ENCODE measurements around the gene TTC16.
"Not testable (repeated sequence)": the region's sequence is repeated elsewhere in the genome, so short reads cannot be mapped to it uniquely, and the experiment has no call there.

TTC16 gene

DNA sequence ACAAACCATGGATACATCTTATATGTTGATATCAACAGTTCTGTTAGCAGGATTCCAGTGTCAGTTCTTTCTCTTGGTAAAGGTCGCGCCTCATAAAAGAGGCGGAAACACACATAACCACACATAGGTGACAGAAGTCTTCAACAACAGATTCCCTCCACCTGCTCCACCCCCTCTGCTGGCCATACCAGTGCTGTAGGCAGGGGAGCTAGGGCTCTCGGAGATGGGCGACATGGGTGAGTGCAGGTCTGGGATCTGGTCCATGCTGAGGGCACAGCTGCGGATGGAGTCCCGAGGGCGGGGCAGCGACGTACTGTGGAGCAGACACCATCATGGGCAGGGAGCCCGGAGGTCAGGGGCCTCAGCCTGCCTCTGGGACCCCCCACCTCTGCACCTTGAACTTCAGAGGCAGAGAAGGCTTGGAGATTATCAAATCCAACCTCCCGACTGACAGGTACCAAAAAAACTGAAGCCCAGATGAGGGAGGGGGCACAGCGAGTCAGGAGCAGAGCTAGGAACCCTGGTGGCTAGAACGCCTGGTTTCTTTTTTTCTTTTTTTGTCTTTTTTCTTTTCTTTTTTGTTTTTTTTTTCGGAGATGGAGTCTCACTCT is 31.2 kb downstream of the TTC16 start:
- H3K27ac ChIP-seq (ENCODE audit: low read depth, low read length), result no peak overlapping the region
- H3K4me3 ChIP-seq (ENCODE audit: low read depth, low read length), result no peak overlapping the region
- H3K9ac ChIP-seq (ENCODE audit: low read length), result no peak overlapping the region
- H3K4me1 ChIP-seq (ENCODE audit: control insufficient read depth, insufficient read depth, low read length), result no peaks in the 10 kb centered on the region
- H3K27me3 ChIP-seq (ENCODE audit: control insufficient read depth, insufficient read depth, low read length), result peaks cover 6% of the 10 kb centered on the region
- no peaks in the 10 kb centered on the region for H3K9me3 ChIP-seq (ENCODE audit: control insufficient read depth, insufficient read depth, low read depth, low read length)
- peaks cover 5% of the 10 kb centered on the region for H3K36me3 ChIP-seq (ENCODE audit: control insufficient read depth, insufficient read depth, low read length)

DNA sequence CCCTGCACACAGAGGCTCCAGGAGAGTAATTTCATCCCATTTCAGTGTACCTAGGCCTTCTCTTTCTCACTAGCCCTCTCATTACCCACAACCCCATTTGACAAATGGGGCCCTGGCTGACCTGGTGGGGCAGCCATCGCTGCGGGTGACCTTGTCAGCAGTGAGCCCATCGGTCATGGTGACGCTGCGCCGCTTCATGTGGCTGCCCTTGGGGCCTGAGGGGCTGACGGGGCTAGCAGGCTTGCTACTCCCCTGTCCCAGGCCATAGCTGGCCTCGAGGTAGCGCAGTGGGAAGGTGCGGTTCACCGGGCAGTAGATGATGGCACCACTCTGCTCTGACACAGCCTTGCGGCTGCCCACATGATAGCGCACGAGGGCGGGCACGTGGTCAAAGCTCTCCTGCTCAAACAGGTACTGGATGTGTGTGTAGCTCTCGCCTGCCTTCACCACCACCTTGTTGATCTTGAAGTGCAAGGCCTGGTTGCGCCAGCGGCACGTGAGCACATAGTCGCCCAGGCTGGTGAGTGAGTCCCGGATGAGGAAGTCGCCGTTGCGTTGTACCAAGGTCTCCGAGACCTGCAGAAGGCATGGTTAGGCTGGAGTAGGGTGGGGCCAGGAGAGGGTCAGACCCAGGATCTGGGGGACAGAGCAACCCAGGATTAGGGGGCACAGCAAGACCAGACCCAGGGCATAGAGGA is 33.4 kb downstream of the TTC16 start:
- H3K9me3 ChIP-seq (ENCODE audit: control insufficient read depth, insufficient read depth, low read depth, low read length), result no peaks in the 10 kb centered on the region
- no peak overlapping the region for H3K27ac ChIP-seq (ENCODE audit: low read depth, low read length)
- H3K4me1 ChIP-seq (ENCODE audit: control insufficient read depth, insufficient read depth, low read length), result no peaks in the 10 kb centered on the region
- peaks cover 5% of the 10 kb centered on the region for H3K36me3 ChIP-seq (ENCODE audit: control insufficient read depth, insufficient read depth, low read length)
- H3K27me3 ChIP-seq (ENCODE audit: control insufficient read depth, insufficient read depth, low read length), result peaks cover 27% of the 10 kb centered on the region
- no peak overlapping the region for H3K4me3 ChIP-seq (ENCODE audit: low read depth, low read length)
- H3K9ac ChIP-seq (ENCODE audit: low read length), result no peak overlapping the region

DNA sequence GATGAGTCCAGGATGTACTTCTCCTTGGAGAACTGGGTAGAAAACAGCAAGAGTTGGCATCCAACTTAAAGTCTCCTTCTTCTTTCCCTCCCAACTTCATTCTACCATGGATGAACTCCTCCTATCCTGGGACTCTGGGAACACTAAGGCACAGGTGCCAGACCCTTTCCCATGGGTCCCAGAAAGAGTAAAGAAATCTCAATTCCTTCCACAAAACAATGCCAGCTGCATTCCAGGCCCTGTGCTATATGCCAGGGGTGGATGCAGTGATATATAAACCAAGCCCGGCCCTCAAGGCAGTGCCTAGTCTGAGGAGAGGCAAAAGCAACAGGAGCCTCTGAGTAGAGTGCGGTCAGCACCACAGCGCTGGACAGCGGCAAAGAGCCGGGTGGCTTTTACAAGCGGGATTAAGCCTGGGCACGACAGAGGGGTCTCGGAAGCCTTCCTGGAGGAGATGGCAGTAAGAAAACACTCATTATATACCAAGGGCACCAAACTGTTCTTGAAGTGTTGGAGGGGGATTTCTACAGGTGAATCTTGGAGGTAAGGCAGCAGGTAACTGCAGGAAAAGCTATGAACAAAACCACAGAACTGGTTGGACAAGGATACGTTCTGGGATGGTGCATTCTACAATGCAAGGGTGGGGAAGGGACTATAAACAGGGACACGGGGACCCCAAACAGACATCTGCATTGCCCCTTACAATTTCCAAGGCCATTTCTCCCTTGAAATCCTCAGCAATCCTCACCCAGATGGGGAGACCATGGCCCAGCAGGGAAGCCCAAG is 35.6 kb downstream of the TTC16 start:
- Histone ChIP-seq H3K4me3 (ENCODE audit: low read depth, low read length) (no peak overlapping the region), H3K27me3 (ENCODE audit: control insufficient read depth, insufficient read depth, low read length) (peaks cover 47% of the 10 kb centered on the region), H3K4me1 (ENCODE audit: control insufficient read depth, insufficient read depth, low read length) (peaks cover 5% of the 10 kb centered on the region; the same call in 1 of the 2 replicates), H3K9me3 (ENCODE audit: control insufficient read depth, insufficient read depth, low read depth, low read length) (no peaks in the 10 kb centered on the region), H3K27ac (ENCODE audit: low read depth, low read length) (no peak overlapping the region), H3K36me3 (ENCODE audit: control insufficient read depth, insufficient read depth, low read length) (peaks cover 5% of the 10 kb centered on the region), H3K9ac (ENCODE audit: low read length) (no peak overlapping the region)

DNA sequence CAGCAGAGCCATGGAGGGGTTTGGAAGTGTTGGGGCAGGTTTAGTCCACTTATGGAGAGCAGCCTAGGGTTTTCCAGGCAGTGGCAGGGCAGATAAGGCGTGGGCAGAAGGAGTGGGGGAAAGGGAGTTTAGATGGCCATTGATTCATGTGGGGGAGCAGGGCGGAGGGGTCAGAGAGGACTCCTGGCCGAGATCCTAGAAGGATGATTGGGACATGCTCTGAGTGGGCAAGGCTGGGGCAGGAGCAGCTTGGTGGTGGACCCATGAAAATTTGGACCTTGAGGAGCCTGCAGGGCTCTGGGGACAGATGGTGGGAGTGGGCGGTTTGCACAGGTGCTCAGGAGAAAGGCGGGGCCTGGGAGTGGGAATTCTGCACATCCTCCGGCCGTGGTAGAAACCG is 37.3 kb downstream of the TTC16 start:
- peaks cover 5% of the 10 kb centered on the region for H3K36me3 ChIP-seq (ENCODE audit: control insufficient read depth, insufficient read depth, low read length)

DNA sequence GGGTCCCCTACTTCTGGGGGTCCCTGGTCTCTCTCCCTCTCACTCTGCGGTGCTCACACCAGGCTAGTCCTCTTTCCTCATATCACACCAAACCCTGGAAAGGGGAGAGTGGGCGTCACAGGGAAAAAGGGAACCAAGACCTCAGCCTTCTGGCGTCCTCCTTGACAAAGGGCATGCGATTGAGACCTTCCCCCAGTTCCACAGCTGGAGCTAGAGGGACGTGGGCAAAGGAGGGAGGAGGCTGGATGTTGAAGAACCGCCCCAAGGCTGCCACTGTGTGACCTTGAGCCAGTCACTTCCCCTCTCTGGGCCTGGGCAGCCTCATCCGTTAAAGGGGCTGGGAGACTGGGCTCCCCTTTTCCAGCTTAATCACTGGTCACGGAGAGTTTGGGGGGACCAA is 37.7 kb downstream of the TTC16 start:
- H3K9me3 ChIP-seq (ENCODE audit: control insufficient read depth, insufficient read depth, low read depth, low read length), result no peaks in the 10 kb centered on the region
- H3K4me1 ChIP-seq (ENCODE audit: control insufficient read depth, insufficient read depth, low read length), result peaks cover 5% of the 10 kb centered on the region; the same call in 1 of the 2 replicates
- no peak overlapping the region for H3K9ac ChIP-seq (ENCODE audit: low read length)
- peaks cover 52% of the 10 kb centered on the region for H3K27me3 ChIP-seq (ENCODE audit: control insufficient read depth, insufficient read depth, low read length)
- peaks cover 5% of the 10 kb centered on the region for H3K36me3 ChIP-seq (ENCODE audit: control insufficient read depth, insufficient read depth, low read length)
- no peak overlapping the region for H3K4me3 ChIP-seq (ENCODE audit: low read depth, low read length)
- no peak overlapping the region for H3K27ac ChIP-seq (ENCODE audit: low read depth, low read length)

More for the DNA sequence above, 37.3 kb downstream of the TTC16 start:
- no peaks in the 10 kb centered on the region for H3K9me3 ChIP-seq (ENCODE audit: control insufficient read depth, insufficient read depth, low read depth, low read length)
- no peak overlapping the region for H3K27ac ChIP-seq (ENCODE audit: low read depth, low read length)
- H3K27me3 ChIP-seq (ENCODE audit: control insufficient read depth, insufficient read depth, low read length), result peaks cover 52% of the 10 kb centered on the region
- no peak overlapping the region for H3K9ac ChIP-seq (ENCODE audit: low read length)
- H3K4me1 ChIP-seq (ENCODE audit: control insufficient read depth, insufficient read depth, low read length), result peaks cover 5% of the 10 kb centered on the region; the same call in 1 of the 2 replicates
- H3K4me3 ChIP-seq (ENCODE audit: low read depth, low read length), result no peak overlapping the region

DNA sequence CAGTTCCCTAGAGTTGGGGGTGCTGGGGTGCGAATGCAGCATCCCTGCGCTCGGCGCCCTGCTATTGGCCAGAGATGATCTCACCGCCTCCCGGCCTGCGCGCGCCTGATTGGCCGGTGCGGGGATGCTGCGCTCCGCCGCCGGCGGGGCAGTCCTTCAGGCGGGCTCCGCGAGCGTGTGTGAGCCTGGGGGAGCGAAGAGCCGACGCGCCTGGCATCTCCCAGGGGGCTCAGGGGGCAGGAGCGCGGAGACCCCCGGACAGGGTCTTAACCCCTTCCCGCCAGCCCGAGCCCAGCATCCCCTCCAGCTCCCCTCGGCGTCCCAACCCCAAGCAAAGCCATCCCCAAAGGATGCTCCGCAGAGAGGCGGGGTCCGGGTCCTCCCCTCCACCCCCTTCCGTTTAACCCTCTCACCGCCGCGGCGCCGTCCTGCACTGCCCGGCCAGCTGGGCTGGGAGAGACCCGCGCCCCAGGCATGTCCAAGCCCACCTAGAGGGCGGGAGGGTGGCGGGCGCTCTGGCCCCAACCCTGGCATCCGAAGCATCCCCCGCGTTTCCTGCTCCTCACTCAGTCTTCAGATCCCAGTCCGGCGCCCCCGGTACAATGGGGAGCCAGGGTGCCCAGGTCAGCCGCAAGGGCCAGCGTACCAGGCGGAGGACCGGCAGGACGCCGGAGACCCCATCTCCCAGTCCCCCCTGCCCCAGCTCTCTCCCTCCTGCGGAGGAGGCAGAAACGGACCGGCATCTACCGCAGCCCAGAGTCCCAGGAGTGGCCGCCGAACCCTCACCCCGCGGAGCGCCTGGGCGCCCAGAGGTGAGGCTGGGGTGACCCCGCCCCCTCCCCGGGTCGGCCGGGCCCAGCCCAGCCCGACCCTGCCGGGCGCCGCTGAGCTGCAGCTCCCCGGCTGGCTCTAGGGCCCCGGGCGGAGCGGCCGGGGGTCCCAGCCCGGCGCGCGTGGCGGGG is 38.5 kb downstream of the TTC16 start:
- H3K36me3 ChIP-seq (ENCODE audit: control insufficient read depth, insufficient read depth, low read length), result peaks cover 1% of the 10 kb centered on the region; the same call in 1 of the 2 replicates
- peak overlapping the region; percentile 81 for H3K4me3 ChIP-seq (ENCODE audit: low read depth, low read length)
- no peaks in the 10 kb centered on the region for H3K9me3 ChIP-seq (ENCODE audit: control insufficient read depth, insufficient read depth, low read depth, low read length)
- H3K27me3 ChIP-seq (ENCODE audit: control insufficient read depth, insufficient read depth, low read length), result peaks cover 52% of the 10 kb centered on the region
- H3K4me1 ChIP-seq (ENCODE audit: control insufficient read depth, insufficient read depth, low read length), result peaks cover 5% of the 10 kb centered on the region; the same call in 1 of the 2 replicates
- peak overlapping the region; percentile 37 for H3K9ac ChIP-seq (ENCODE audit: low read length)
- H3K27ac ChIP-seq (ENCODE audit: low read depth, low read length), result no peak overlapping the region

DNA sequence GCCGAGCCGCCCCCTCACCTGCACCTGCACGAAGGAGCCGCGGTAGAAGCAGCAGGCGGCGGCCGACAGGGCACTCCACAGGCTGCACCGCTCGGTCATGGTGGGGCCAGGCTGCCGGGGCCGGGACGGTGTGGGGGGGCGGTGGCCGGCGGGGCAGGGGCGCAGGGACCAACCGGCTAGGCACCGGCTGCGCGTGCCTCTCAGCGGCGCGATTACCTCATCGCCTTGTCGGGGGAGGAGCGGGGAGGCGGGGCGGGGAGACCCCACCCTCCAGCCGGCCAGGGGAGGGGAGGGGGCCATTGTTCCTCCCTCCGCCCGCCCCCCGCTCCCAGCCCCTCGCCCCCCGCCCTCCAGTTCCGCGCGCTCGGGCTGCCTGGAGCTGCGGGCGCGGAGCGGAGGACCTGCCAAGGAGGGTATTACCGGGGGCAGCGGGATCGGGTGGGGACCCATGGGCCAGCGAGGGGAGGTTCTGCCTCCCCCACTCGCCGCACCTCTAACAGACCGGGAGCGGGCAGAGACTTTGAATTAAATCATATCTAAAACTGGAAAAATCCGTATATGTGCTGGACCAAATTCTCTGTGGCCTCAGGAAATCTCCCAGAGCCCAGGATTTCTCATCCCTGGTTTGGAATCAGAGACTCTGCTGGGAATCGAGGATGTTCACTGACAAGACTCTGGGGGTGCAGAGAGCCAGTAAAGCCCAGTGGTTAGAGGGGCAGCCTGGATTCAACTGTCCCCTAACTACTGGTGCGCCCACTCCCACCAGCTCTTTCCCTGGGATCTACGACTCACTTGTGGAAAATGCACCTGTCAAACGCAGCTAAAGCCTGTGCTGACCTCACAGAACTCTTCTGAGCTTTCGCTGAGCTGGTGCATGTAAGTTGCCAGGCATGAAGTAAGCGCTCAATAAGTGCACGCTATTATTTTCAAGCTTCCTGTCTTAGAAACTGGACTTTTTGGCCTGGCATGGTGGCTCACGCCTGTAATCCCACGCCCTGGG is 39.5 kb downstream of the TTC16 start:
- Histone ChIP-seq H3K4me1 (ENCODE audit: control insufficient read depth, insufficient read depth, low read length) (peaks cover 5% of the 10 kb centered on the region; the same call in 1 of the 2 replicates), H3K27me3 (ENCODE audit: control insufficient read depth, insufficient read depth, low read length) (peaks cover 52% of the 10 kb centered on the region), H3K9me3 (ENCODE audit: control insufficient read depth, insufficient read depth, low read depth, low read length) (no peaks in the 10 kb centered on the region), H3K36me3 (ENCODE audit: control insufficient read depth, insufficient read depth, low read length) (no peaks in the 10 kb centered on the region), H3K9ac (ENCODE audit: low read length) (no peak overlapping the region), H3K27ac (ENCODE audit: low read depth, low read length) (no peak overlapping the region), H3K4me3 (ENCODE audit: low read depth, low read length) (peak overlapping the region; percentile 81)

DNA sequence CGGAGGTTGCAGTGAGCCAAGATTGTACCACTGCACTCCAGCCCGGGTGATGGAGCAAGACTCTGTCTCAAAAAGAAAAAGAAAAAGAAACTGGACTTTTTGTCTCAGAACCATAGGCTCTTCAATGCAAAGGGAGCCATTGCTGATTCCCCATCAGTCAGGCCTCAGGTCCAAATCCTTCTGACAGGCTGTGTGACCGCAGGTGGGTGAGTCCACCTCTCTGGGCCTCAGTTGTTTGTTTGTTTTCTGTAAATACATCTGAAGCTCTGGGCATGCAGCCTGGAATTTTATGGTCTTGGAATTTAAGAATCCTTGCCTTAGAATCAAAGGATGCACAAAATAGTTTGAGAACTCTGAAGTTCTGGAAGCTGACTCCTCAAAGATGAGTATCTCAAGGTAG is 40.4 kb downstream of the TTC16 start:
- H3K36me3 ChIP-seq (ENCODE audit: control insufficient read depth, insufficient read depth, low read length), result no peaks in the 10 kb centered on the region
- H3K9me3 ChIP-seq (ENCODE audit: control insufficient read depth, insufficient read depth, low read depth, low read length), result no peaks in the 10 kb centered on the region
- peaks cover 8% of the 10 kb centered on the region; the same call in 1 of the 2 replicates for H3K4me1 ChIP-seq (ENCODE audit: control insufficient read depth, insufficient read depth, low read length)
- no peak overlapping the region for H3K27ac ChIP-seq (ENCODE audit: low read depth, low read length)
- H3K9ac ChIP-seq (ENCODE audit: low read length), result no peak overlapping the region
- H3K4me3 ChIP-seq (ENCODE audit: low read depth, low read length), result no peak overlapping the region
- H3K27me3 ChIP-seq (ENCODE audit: control insufficient read depth, insufficient read depth, low read length), result peaks cover 52% of the 10 kb centered on the region

DNA sequence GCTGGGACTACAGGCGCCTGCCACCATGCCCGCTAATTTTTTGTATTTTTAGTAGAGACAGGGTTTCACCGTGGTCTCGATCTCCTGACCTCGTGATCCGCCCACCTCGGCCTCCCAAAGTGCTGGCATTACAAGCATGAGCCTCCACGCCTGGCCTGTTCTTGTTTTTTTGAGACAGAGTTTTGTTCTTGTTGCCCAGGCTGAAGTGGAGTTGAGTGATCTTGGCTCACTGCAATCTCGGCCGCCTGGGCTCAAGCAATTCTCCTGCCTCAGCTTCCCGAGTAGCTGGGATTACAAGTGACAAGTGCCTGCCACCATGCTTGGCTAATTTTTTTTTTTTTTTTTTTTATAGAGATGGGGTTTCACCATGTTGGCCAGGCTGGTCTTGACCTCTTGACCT is 40.9 kb downstream of the TTC16 start:
- H3K27ac ChIP-seq (ENCODE audit: low read depth, low read length); H3K4me3 ChIP-seq (ENCODE audit: low read depth, low read length); H3K36me3 ChIP-seq (ENCODE audit: control insufficient read depth, insufficient read depth, low read length); H3K9me3 ChIP-seq (ENCODE audit: control insufficient read depth, insufficient read depth, low read depth, low read length); H3K9ac ChIP-seq (ENCODE audit: low read length): not testable (repeated sequence)
- H3K4me1 ChIP-seq (ENCODE audit: control insufficient read depth, insufficient read depth, low read length), result peaks cover 12% of the 10 kb centered on the region
- H3K27me3 ChIP-seq (ENCODE audit: control insufficient read depth, insufficient read depth, low read length), result peaks cover 49% of the 10 kb centered on the region
